Thoracic aorta (tissue), 2 donors: ENCODE measurements around the gene TMEM258. TPM values are rescaled to one million over a fixed set of nuclear protein-coding genes. Genes with fewer than 3 reads are reported as not detected.

Experiments
- ATAC-seq: fragments of 150-250 bp; one replicate; pipeline ENCODE4 v1.8.0; 2017; ENCODE audit warnings: low read depth; ENCODE audit not compliant: insufficient number of reproducible peaks, low FRiP score
- DNase-seq: peaks from one replicate; pipeline ENCODE4 v3.0.0-alpha.2; 2020; ENCODE audit warnings: low spot score
- H3K27ac ChIP-seq, 2 donors: fragments of 200-600 bp; sonication (generic); 1 replicate in 1 of 2; 2 replicates in 1 of 2; pipeline ENCODE4 v1.5.1; 2016; ENCODE audit warnings: mild to moderate bottlenecking in 2 of 2, moderate library complexity in 2 of 2
- H3K27me3 ChIP-seq: fragments of 200-600 bp; sonication (generic); replicated peaks from 2 replicates; pipeline ENCODE4 v1.6.0; 2016; ENCODE audit warnings: mild to moderate bottlenecking; ENCODE audit not compliant: insufficient read depth
- H3K36me3 ChIP-seq: fragments of 200-600 bp; sonication (generic); one replicate; pipeline ENCODE4 v1.5.1; 2016
- H3K4me1 ChIP-seq, 2 donors: fragments of 200-600 bp; sonication (generic); 1 replicate in 1 of 2; 2 replicates in 1 of 2; pipeline versions ENCODE4 v1.5.1 to v1.6.0; 2016; ENCODE audit warnings: low read depth in 2 of 2, mild to moderate bottlenecking in 1 of 2; ENCODE audit not compliant: control insufficient read depth in 1 of 2
- H3K4me3 ChIP-seq: fragments of 200-600 bp; sonication (generic); 2 replicates; pipeline ENCODE4 v1.5.1; 2016; ENCODE audit warnings: mild to moderate bottlenecking
- H3K9me3 ChIP-seq: fragments of 200-600 bp; sonication (generic); 2 replicates; pipeline ENCODE4 v1.5.1; 2016
- total RNA-seq, 2 donors: library from RNA; depleted of rRNA; stranded (reverse); fragments of >200 nt; gene quantifications; one replicate each; pipeline versions ENCODE4 v1.1.0 to v1.2.3, GENCODE V29; 2016
- TF ChIP-seq, protein P1 (sequence below): fragments of 200-600 bp; sonication (generic); IDR thresholded peaks from one replicate; pipeline ENCODE4 v1.5.1; 2019; ENCODE audit warnings: antibody characterized with exemption

TMEM258 gene
- total RNA-seq, 2 donors from 2014 or later = 17.3 to 63.6 TPM

DNA sequence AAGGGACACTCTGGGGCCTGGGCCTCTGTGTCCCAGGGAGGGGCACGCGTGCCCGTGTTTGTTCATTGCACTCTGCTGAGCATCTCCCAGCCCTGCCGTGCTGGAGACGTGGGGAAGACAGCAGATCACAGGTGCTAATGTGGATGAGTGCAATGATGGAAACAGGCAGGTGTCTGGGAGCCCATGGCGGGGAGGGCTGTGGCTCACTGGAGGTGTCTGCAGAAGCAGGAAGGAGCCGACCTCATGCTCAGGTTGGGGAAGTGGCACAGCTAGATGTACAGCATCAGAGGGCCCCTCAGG, 7.9 kb downstream of the TMEM258 start:
- H3K4me3 ChIP-seq = no peak overlapping the region
- ATAC-seq = no peak
- H3K27ac ChIP-seq = no peak overlapping the region
- H3K27me3 ChIP-seq = no peaks in the 10 kb centered on the region
- TF ChIP-seq, protein P1, sequence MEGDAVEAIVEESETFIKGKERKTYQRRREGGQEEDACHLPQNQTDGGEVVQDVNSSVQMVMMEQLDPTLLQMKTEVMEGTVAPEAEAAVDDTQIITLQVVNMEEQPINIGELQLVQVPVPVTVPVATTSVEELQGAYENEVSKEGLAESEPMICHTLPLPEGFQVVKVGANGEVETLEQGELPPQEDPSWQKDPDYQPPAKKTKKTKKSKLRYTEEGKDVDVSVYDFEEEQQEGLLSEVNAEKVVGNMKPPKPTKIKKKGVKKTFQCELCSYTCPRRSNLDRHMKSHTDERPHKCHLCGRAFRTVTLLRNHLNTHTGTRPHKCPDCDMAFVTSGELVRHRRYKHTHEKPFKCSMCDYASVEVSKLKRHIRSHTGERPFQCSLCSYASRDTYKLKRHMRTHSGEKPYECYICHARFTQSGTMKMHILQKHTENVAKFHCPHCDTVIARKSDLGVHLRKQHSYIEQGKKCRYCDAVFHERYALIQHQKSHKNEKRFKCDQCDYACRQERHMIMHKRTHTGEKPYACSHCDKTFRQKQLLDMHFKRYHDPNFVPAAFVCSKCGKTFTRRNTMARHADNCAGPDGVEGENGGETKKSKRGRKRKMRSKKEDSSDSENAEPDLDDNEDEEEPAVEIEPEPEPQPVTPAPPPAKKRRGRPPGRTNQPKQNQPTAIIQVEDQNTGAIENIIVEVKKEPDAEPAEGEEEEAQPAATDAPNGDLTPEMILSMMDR = no peak
- DNase-seq = no peak
- H3K9me3 ChIP-seq = no peaks in the 10 kb centered on the region
- no peaks in the 10 kb centered on the region for H3K4me1 ChIP-seq
- H3K36me3 ChIP-seq = peaks cover 41% of the 10 kb centered on the region

DNA sequence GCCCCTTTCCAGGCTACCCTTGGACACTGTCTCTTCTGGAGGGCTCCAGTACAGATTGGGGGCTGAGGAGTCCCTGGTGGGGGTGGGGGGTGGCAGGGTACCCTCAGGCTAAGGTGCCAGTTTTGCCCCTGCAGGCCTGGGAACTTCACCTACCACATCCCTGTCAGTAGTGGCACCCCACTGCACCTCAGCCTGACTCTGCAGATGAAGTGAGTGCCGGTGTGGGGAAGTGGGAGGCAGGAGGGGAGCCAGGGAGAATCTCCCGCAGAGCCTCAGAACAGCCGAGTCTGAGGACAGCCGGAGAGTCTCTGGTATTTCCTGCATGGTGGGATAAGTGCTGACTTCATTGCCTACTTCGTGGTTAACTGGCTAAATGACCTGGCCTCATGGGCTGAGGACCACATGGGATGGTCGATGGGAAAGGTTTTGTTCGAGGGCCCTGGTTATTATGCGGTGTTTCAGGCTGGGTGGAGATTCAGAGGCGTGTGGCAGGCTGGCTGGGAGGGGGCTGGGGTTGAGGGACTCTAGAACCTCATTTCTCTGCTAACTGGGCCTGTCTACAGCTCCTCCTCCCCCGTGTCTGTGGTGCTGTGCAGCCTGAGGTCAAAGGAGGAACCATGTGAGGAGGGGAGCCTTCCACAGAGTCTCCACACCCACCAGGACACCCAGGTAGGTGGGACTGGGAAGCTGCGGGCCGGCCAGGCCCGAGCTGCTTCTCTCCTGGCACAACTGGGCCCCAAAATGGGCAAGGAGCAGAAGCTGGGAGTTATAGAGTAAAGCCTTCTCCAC, 8.5 kb downstream of the TMEM258 start:
- Histone ChIP-seq H3K9me3 (no peaks in the 10 kb centered on the region), H3K36me3 (peaks cover 35% of the 10 kb centered on the region), H3K4me1 (no peaks in the 10 kb centered on the region), H3K27ac (no peak overlapping the region), H3K4me3 (no peak overlapping the region), H3K27me3 (no peaks in the 10 kb centered on the region)
- no peak for DNase-seq
- TF ChIP-seq, protein P1 = no peak
- ATAC-seq = no peak

DNA sequence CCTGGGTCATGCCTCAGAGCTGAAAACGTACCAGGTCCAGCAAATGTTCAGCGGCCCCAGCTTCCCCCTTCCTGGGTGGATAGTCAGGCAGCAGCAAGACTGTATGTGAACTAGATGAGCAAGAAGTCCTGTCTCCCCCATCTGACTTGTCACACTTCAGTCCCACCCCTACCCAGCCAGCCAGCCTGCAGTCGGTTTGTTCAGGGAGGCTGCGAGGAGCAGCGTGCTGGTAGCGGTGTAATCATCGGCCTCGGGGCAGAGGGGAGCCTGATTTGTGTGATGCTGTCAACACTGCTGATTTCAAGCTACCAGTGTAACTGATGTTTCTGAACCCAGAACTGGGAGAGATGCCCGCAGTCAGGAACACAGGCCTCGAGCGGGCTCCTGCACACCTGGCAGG, 9.6 kb downstream of the TMEM258 start:
- TF ChIP-seq, protein P1 = no peak

DNA sequence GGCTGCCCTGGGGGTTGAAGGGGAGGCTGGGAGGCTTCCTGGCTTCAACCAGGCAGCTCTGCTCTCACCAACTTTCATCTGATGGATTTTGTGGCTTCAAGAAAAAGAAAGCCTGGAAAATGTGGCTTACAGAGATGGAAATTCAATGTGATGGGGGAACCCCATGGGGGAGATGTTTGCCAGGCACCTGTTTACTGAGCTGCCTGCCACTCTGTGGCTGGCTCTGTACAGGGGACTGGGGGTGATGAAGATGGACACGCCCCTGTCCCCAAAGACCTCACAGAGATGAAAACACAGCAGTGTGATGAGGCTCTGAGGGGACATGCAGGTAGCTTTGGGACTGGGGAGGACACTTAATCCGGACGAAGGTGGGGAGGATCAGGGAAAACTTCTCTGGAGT, 10.1 kb downstream of the TMEM258 start:
- Histone ChIP-seq H3K9me3 (no peaks in the 10 kb centered on the region), H3K27me3 (no peaks in the 10 kb centered on the region), H3K4me3 (no peak overlapping the region), H3K36me3 (peaks cover 21% of the 10 kb centered on the region), H3K4me1 (no peaks in the 10 kb centered on the region), H3K27ac (no peak overlapping the region)
- TF ChIP-seq, protein P1 = no peak
- no peak for DNase-seq
- no peak for ATAC-seq

More for the DNA sequence above, 9.6 kb downstream of the TMEM258 start:
- no peaks in the 10 kb centered on the region for H3K27me3 ChIP-seq
- H3K9me3 ChIP-seq = no peaks in the 10 kb centered on the region
- no peak overlapping the region for H3K4me3 ChIP-seq
- H3K27ac ChIP-seq = no peak overlapping the region
- no peaks in the 10 kb centered on the region for H3K4me1 ChIP-seq
- ATAC-seq (no peak), DNase-seq (no peak)
- H3K36me3 ChIP-seq = peaks cover 26% of the 10 kb centered on the region

DNA sequence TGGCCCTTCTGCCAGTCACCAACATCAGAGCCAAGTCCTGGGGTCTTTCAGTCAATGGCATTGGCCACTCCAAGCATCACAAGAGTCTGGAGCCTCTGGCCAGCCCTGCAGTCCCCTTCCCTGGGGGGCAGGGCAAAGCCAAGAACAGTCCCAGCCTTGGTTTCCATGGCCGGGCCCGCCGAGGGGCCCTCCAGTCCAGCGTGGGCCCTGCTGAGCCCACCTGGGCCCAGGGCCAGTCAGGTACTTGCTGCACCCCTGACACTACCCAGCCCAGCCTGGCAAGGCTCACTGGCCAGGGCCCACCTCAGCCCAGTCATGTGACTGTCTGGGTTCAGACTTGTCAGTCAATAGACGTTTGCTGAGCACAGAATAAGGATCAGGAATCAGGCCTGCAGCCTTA, 10.8 kb downstream of the TMEM258 start:
- H3K36me3 ChIP-seq = peaks cover 15% of the 10 kb centered on the region
- H3K27me3 ChIP-seq = no peaks in the 10 kb centered on the region
- ATAC-seq = no peak
- H3K9me3 ChIP-seq = no peaks in the 10 kb centered on the region
- no peak for DNase-seq
- TF ChIP-seq, protein P1 = no peak
- no peak overlapping the region for H3K27ac ChIP-seq
- no peaks in the 10 kb centered on the region for H3K4me1 ChIP-seq
- no peak overlapping the region for H3K4me3 ChIP-seq
